Gastrocnemius medialis (tissue), 4 donors: ENCODE data around the gene NMBR.

ENCODE experiments used
- CTCF ChIP-seq, 5 experiments: fragments of 450-650 bp in 3 of 5; fragments of 200-600 bp in 2 of 5; sonication (generic) in 2 of 5; IDR thresholded peaks in 4 of 5; conservative IDR thresholded peaks in 1 of 5; 1 replicate in 4 of 5; 2 replicates in 1 of 5; pipeline ENCODE4 v1.5.1; 2016 to 2019; ENCODE audit warnings: antibody characterized with exemption in 5 of 5, mild to moderate bottlenecking in 3 of 5, moderate library complexity in 3 of 5
- POLR2A ChIP-seq, 2 donors: fragments of 450-650 bp; IDR thresholded peaks; one replicate each; pipeline ENCODE4 v1.6.1; 2017; ENCODE audit warnings: antibody characterized with exemption in 2 of 2, mild to moderate bottlenecking in 2 of 2, moderate library complexity in 2 of 2

GRCh38 chr6:142152746-142153145, 5.8 kb upstream of the NMBR start:
- TF ChIP-seq POLR2A (IDR thresholded peaks at IDR 0.05) (no peak), CTCF (IDR thresholded peaks at IDR 0.05 in 4 of 5, conservative IDR thresholded peaks at IDR 0.05 in 1 of 5) (no peak)
